Gastrocnemius medialis (tissue), 4 donors: ENCODE results near the gene ADGRV1. TPM values are rescaled to one million over a fixed set of nuclear protein-coding genes. Genes with fewer than 3 reads are reported as not detected.

ENCODE experiments used
- ATAC-seq, 2 donors: fragments of 150-250 bp; one replicate each; pipeline ENCODE4 v1.9.1; 2016
- DNase-seq, 2 donors: peaks; one replicate each; pipeline ENCODE4 v3.0.0-alpha.2; 2019
- H3K27ac ChIP-seq, 4 donors: fragments of 200-600 bp; sonication (generic); 1 replicate in 1 of 4; 2 replicates in 3 of 4; pipeline ENCODE4 v1.5.1; 2016 to 2018; ENCODE audit warnings: mild to moderate bottlenecking in 2 of 4, moderate library complexity in 1 of 4
- H3K27me3 ChIP-seq, 3 donors: fragments of 200-600 bp; sonication (generic) in 2 of 3; 1 replicate in 1 of 3; 2 replicates in 2 of 3; pipeline versions ENCODE4 v1.5.1 to v1.6.0; 2016 to 2019; ENCODE audit warnings: mild to moderate bottlenecking in 1 of 3, moderate library complexity in 1 of 3
- H3K36me3 ChIP-seq, 2 donors: fragments of 200-600 bp; sonication (generic) in 1 of 2; one replicate each; pipeline ENCODE4 v1.5.1; 2017 to 2018
- H3K4me1 ChIP-seq, 2 donors: fragments of 200-600 bp; sonication (generic) in 1 of 2; one replicate each; pipeline ENCODE4 v1.5.1; 2016 to 2017; ENCODE audit warnings: mild to moderate bottlenecking in 2 of 2
- H3K4me3 ChIP-seq, 4 donors: fragments of 200-600 bp; sonication (generic) in 3 of 4; 1 replicate in 1 of 4; 2 replicates in 3 of 4; pipeline ENCODE4 v1.5.1; 2016 to 2019; ENCODE audit warnings: mild to moderate bottlenecking in 2 of 4
- H3K9me3 ChIP-seq, 3 donors: fragments of 200-600 bp; sonication (generic) in 2 of 3; 1 replicate in 1 of 3; 2 replicates in 2 of 3; pipeline ENCODE4 v1.5.1; 2016 to 2019
- POLR2A ChIP-seq, 2 donors: fragments of 450-650 bp; IDR thresholded peaks; one replicate each; pipeline ENCODE4 v1.6.1; 2017; ENCODE audit warnings: antibody characterized with exemption in 2 of 2, mild to moderate bottlenecking in 2 of 2, moderate library complexity in 2 of 2
- in situ Hi-C, 4 donors: fragments of 200-750 bp; cut with MboI; loops; one replicate each; pipeline versions ENCODE4 v1.15.0 to v1.8.0; 2017; ENCODE audit warnings: low sequenced_read_pairs in 4 of 4
- intact Hi-C: fragments of 100-400 bp; cut with DNase I; formaldehyde crosslinking; loops from one replicate; pipeline ENCODE4 v1.15.1; 2023; ENCODE audit warnings: low total_unique reads
- total RNA-seq, 4 donors: library from RNA; depleted of rRNA; stranded (reverse); fragments of >200 nt; gene quantifications; one replicate each; pipeline versions ENCODE4 v1.1.0 to v1.2.3, GENCODE V29; 2016
- TF ChIP-seq, protein P1 (sequence below), 5 experiments: fragments of 450-650 bp in 3 of 5; fragments of 200-600 bp in 2 of 5; sonication (generic) in 2 of 5; IDR thresholded peaks in 4 of 5; conservative IDR thresholded peaks in 1 of 5; 1 replicate in 4 of 5; 2 replicates in 1 of 5; pipeline ENCODE4 v1.5.1; 2016 to 2019; ENCODE audit warnings: antibody characterized with exemption in 5 of 5, mild to moderate bottlenecking in 3 of 5, moderate library complexity in 3 of 5

Gene ADGRV1
- total RNA-seq, 4 donors from 2014 or later, result 0.22 to 0.41 TPM; not detected in 2

DNA sequence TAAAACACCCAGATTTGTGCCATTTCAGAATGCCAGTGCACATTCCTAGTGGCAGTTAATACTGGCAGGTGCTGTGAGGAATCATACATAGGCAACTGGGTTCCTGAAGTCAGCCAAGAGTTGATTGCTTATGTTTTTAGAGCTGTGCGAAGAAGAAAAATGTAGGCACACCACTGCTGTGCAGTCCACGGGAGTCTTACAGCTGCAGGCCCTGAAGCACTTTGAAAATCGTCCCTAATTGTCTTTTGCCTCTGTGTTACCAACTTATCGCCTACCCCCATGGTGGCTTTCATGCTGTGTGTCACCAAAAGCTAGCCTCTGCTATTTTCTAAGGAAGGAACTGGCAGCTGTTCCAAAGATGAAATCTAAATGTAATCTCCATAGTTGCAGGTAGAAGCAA, 560.6 kb downstream of the ADGRV1 start:
- DNase-seq, result no peak
- TF ChIP-seq, protein P1, sequence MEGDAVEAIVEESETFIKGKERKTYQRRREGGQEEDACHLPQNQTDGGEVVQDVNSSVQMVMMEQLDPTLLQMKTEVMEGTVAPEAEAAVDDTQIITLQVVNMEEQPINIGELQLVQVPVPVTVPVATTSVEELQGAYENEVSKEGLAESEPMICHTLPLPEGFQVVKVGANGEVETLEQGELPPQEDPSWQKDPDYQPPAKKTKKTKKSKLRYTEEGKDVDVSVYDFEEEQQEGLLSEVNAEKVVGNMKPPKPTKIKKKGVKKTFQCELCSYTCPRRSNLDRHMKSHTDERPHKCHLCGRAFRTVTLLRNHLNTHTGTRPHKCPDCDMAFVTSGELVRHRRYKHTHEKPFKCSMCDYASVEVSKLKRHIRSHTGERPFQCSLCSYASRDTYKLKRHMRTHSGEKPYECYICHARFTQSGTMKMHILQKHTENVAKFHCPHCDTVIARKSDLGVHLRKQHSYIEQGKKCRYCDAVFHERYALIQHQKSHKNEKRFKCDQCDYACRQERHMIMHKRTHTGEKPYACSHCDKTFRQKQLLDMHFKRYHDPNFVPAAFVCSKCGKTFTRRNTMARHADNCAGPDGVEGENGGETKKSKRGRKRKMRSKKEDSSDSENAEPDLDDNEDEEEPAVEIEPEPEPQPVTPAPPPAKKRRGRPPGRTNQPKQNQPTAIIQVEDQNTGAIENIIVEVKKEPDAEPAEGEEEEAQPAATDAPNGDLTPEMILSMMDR (IDR thresholded peaks at IDR 0.05 in 4 of 5, conservative IDR thresholded peaks at IDR 0.05 in 1 of 5), result no peak
- no peak for TF ChIP-seq POLR2A (IDR thresholded peaks at IDR 0.05)
- no peaks in the 10 kb centered on the region for H3K36me3 ChIP-seq
- H3K4me1 ChIP-seq, result peaks cover 9 to 13% of the 10 kb centered on the region in 2 donors
- no peaks in the 10 kb centered on the region for H3K27me3 ChIP-seq
- no peaks in the 10 kb centered on the region for H3K9me3 ChIP-seq
- intact Hi-C loops, result loop anchor here (5.0 kb wide), 1 partner anchor 63 kb away; no protein-coding TSS in a partner anchor
- in situ Hi-C loops, result no loop called here
- H3K27ac ChIP-seq, result no peak overlapping the region
- no peak overlapping the region for H3K4me3 ChIP-seq
- no peak for ATAC-seq

DNA sequence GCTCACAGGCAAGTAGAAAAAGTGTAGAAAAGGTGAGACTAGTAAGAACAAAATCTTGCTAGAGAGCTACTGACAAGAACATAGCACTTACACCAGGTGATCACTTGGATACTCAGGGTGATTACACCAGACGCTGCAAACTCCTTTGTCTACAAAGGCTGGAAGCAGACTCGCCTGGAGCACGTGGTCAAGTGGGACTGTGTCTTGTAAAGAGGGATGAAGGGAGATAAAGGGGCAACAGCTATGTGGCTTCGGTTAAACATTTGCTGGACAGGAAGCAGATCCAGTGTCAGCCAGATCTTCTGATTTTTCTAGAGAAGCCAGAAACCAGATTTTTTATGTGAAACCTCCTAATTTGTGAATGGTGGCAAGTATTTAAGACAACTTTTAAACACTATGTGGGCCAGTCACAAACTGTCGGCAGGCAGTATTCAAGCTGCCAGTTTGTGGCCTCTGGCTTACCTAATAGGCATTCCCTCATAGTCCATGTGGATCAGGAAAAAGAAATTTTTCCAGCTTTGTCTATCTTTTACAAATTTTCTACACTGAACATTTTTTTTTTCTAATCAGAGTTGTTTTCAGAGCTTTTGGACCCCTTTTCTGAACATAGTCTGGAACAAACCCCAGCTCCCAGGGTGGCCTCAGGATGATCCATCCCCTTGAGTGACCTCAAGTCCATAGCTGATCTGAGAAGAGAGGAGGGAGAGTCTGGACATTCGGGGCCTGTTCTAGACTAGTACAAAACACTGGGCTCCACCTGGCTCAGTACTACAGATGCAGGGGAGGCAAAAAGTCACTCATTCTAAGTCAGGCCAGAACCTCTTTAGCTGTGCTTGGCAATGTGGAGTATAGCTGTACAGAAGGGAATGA, 561.6 kb downstream of the ADGRV1 start:
- H3K4me1 ChIP-seq, result peaks cover 16% of the 10 kb centered on the region in 2 donors
- no peaks in the 10 kb centered on the region for H3K9me3 ChIP-seq
- peak; percentile 27 to 49 for ATAC-seq
- H3K27me3 ChIP-seq, result no peaks in the 10 kb centered on the region
- in situ Hi-C loops, result no loop called here
- no peaks in the 10 kb centered on the region for H3K36me3 ChIP-seq
- no peak for DNase-seq
- intact Hi-C loops, result loop anchor here (5.0 kb wide), 1 partner anchor 62 kb away; no protein-coding TSS in a partner anchor
- TF ChIP-seq, protein P1 (IDR thresholded peaks at IDR 0.05 in 4 of 5, conservative IDR thresholded peaks at IDR 0.05 in 1 of 5), result no peak
- TF ChIP-seq POLR2A (IDR thresholded peaks at IDR 0.05), result no peak
- H3K4me3 ChIP-seq, result no peak overlapping the region
- H3K27ac ChIP-seq, result peak overlapping the region in 2 of 4 donors; percentile 37 to 39

DNA sequence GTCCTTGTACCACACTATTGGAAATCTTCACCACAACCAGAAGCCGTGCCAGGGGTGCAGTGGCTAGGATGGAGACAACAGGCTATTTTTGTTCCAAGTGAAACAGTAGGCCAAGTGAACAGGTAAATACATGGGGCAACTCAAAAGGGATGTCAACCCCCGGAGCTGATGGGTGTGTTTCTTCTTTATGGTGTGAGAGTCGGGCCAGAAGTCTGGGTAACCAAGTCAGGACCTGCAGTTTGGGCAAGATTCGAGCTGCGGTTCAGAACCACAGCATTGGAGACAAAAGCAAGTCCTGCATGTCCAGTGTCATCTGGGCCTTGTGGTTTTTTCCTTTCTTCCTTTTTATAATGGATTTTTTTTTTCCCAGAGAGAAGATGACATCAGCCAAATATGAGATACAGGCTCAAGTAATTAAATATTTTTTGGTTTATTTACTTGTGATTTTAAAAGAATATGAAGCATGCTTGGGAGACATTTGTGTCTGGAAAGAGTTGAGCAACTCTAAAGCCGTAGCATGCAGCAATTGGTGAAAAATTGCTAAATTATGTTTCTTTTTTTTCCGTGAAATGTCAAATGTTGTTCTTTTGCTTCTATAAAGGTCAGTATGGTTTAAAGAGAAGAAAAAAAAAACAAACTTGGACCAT, 562.9 kb downstream of the ADGRV1 start:
- H3K36me3 ChIP-seq, result no peaks in the 10 kb centered on the region
- no peaks in the 10 kb centered on the region for H3K27me3 ChIP-seq
- intact Hi-C loops (no loop called here), in situ Hi-C loops (no loop called here)
- DNase-seq, result no peak
- H3K9me3 ChIP-seq, result no peaks in the 10 kb centered on the region
- peak overlapping the region; percentile 18 to 37 (median 30) for H3K27ac ChIP-seq
- H3K4me3 ChIP-seq, result no peak overlapping the region
- ATAC-seq, result peak in 1 of 2 donors; percentile 18
- no peak for TF ChIP-seq POLR2A (IDR thresholded peaks at IDR 0.05)
- TF ChIP-seq, protein P1 (IDR thresholded peaks at IDR 0.05 in 4 of 5, conservative IDR thresholded peaks at IDR 0.05 in 1 of 5), result no peak
- peaks cover 16 to 18% of the 10 kb centered on the region in 2 donors for H3K4me1 ChIP-seq

DNA sequence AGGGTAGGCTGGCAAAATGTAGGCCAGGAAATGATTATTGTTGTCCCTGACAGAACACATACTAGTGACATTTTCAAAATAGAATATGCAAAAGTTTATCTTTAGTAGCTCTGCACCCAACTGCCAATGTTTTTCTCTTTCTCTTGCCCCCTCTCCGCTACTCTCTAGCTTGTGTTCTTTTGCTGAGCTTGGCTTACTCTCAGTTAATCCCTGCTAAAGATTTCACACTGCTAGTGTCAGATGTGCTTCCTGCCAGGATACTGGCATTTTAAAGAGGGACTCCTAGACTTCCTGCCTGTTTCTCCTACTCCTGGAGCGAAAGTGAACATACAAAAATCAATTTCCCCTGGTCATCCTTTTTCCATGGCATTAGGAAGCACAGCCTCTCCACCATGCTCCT, 564.1 kb downstream of the ADGRV1 start:
- Histone ChIP-seq H3K36me3 (no peaks in the 10 kb centered on the region), H3K27me3 (no peaks in the 10 kb centered on the region), H3K27ac (peak overlapping the region in 3 of 4 donors; percentile 18 to 61 (median 37)), H3K4me1 (peaks cover 16 to 25% of the 10 kb centered on the region in 2 donors), H3K4me3 (no peak overlapping the region), H3K9me3 (no peaks in the 10 kb centered on the region)
- ATAC-seq (no peak), DNase-seq (no peak)
- no peak for TF ChIP-seq POLR2A (IDR thresholded peaks at IDR 0.05)
- TF ChIP-seq, protein P1 (IDR thresholded peaks at IDR 0.05 in 4 of 5, conservative IDR thresholded peaks at IDR 0.05 in 1 of 5), result no peak
- intact Hi-C loops, result no loop called here
- in situ Hi-C loops, result no loop called here
